GM12878 (cell line): Measurements from ENCODE around the gene ZNF582. TPM values are rescaled to one million over a fixed set of nuclear protein-coding genes. Genes with fewer than 3 reads are reported as not detected.

Source experiments
- ATAC-seq: fragments of 200-7000 bp; cut with Tn5 transposase; 3 replicates; pipeline ENCODE4 v1.9.1; 2020; ENCODE audit warnings: mild to moderate bottlenecking, moderate library complexity
- BruUV-seq: library from RNA; stranded (reverse); fragments of 400-500 nt; replicated peaks from 2 replicates; lab custom pipeline; 2021; lab: Mats Ljungman, UMichigan
- CTCF ChIA-PET: fragments of 300-600 bp; sonication (Branson Sonifier 250); formaldehyde crosslinking; extraction: SDS; loops from one replicate; lab custom pipeline; 2021; ENCODE audit warnings: inconsistent platforms; lab: Yijun Ruan, JAX
- POLR2A ChIA-PET: fragments of 350-600 bp; formaldehyde crosslinking; extraction: SDS; loops from one replicate; lab custom pipeline; 2021; ENCODE audit warnings: inconsistent platforms; lab: Charles Lee
- RAD21 ChIA-PET: fragments of 300-600 bp; sonication (Branson Sonifier 250); formaldehyde crosslinking; loops from one replicate; lab custom pipeline; 2023; ENCODE audit warnings: antibody characterized with exemption; ENCODE audit not compliant: unreplicated experiment; lab: Charles Lee
- SMC1A ChIA-PET: fragments of 300-600 bp; sonication (Branson Sonifier 250); formaldehyde crosslinking; loops from one replicate; lab custom pipeline; 2023; ENCODE audit not compliant: unreplicated experiment, uncharacterized antibody; lab: Charles Lee
- DNase-seq: peaks from one replicate; pipeline ENCODE4 v3.0.0-alpha.2; 2011; ENCODE audit warnings: low read depth, low spot score
- FAIRE-seq: peaks from 3 replicates; lab custom pipeline; 2011; peaks lifted over from hg19 to GRCh38; lab: Jason Lieb, UNC
- H2AFZ ChIP-seq: 2 replicates; pipeline ENCODE4 v1.6.0; 2011; ENCODE audit warnings: low read depth, low read length, control low read depth; ENCODE audit not compliant: control insufficient read depth
- H3K27ac ChIP-seq: 2 replicates; pipeline ENCODE4 v1.5.1; 2011; ENCODE audit warnings: control low read depth; ENCODE audit not compliant: control insufficient read depth, insufficient read depth
- H3K27me3 ChIP-seq, 2 experiments: replicated peaks in 1 of 2; 2 replicates each; pipeline versions ENCODE4 v1.6.0 to v1.6.1; 2011; ENCODE audit warnings: low read length in 1 of 2; ENCODE audit not compliant: control insufficient read depth in 2 of 2, insufficient read depth in 2 of 2
- H3K36me3 ChIP-seq, 2 experiments: 2 replicates each; pipeline ENCODE4 v1.5.1; 2011; ENCODE audit warnings: low read length in 1 of 2; ENCODE audit not compliant: control insufficient read depth in 2 of 2, insufficient read depth in 2 of 2
- H3K4me1 ChIP-seq: 2 replicates; pipeline ENCODE4 v1.6.1; 2011; ENCODE audit warnings: mild to moderate bottlenecking, low read length, moderate library complexity, mixed read lengths; ENCODE audit not compliant: control insufficient read depth, insufficient read depth
- H3K4me2 ChIP-seq: 2 replicates; pipeline ENCODE4 v1.6.0; 2011; ENCODE audit warnings: control low read depth; ENCODE audit not compliant: control insufficient read depth, insufficient read depth
- H3K4me3 ChIP-seq: fragments of 200-600 bp; sonication (generic); 2 replicates; pipeline ENCODE4 v1.5.1; 2016
- H3K79me2 ChIP-seq: 2 replicates; pipeline ENCODE4 v1.6.0; 2011; ENCODE audit warnings: low read length; ENCODE audit not compliant: control insufficient read depth, insufficient read depth
- H3K9ac ChIP-seq: 2 replicates; pipeline ENCODE4 v1.8.0; 2011; ENCODE audit warnings: low read length, control low read depth, mixed read lengths; ENCODE audit not compliant: control insufficient read depth, insufficient read depth
- H3K9me3 ChIP-seq: replicated peaks from 3 replicates; pipeline ENCODE4 v1.5.1; 2011; ENCODE audit warnings: mild to moderate bottlenecking, low read length; ENCODE audit not compliant: control insufficient read depth, insufficient read depth
- H4K20me1 ChIP-seq: 2 replicates; pipeline ENCODE4 v1.6.0; 2011; ENCODE audit not compliant: control insufficient read depth, insufficient read depth
- MTA2 ChIP-seq: fragments of 450-650 bp; IDR thresholded peaks from 2 replicates; pipeline ENCODE4 v1.6.1; 2016; ENCODE audit warnings: low read depth, mild to moderate bottlenecking, moderate library complexity
- SMC3 ChIP-seq: IDR thresholded peaks from 2 replicates; pipeline ENCODE4 v1.6.1; 2011; ENCODE audit warnings: low read length, improper control_type of control experiment, borderline replicate concordance
- TARDBP ChIP-seq: IDR thresholded peaks from 2 replicates; pipeline ENCODE4 v1.6.1; 2016; ENCODE audit warnings: borderline replicate concordance
- ZNF274 ChIP-seq: IDR thresholded peaks from one replicate; pipeline ENCODE4 v1.8.0; 2011; ENCODE audit not compliant: insufficient read length, insufficient read depth
- WGBS: methylation state at CpG from one replicate; pipeline ENCODE4 v1.1.6; 2016; ENCODE audit warnings: low lambda C conversion rate; ENCODE audit not compliant: insufficient replicate concordance, insufficient coverage; ENCODE audit errors: missing lambda C conversion rate; 5-methylcytosine and 5-hydroxymethylcytosine counted together
- in situ Hi-C: fragments of 300-500 bp; cut with MboI; formaldehyde crosslinking; loops from 9 replicates; pipeline ENCODE4 v1.14.3; 2018; ENCODE audit warnings: mixed read lengths
- intact Hi-C: fragments of 100-400 bp; cut with micrococcal nuclease; formaldehyde crosslinking; loops from one replicate; pipeline ENCODE4 v1.14.2; 2022; ENCODE audit not compliant: unreplicated experiment
- polyA plus RNA-seq, 11 experiments: library from polyadenylated mRNA; depleted of rRNA in 4 of 11; unstranded in 6 of 11; stranded (reverse) in 5 of 11; fragments of >200 nt; fragmentation: Nextera tagmentation in 4 of 11; fragmentation: Illumina TruSeq in 1 of 11; extraction: Ambion mirVana in 4 of 11; extraction: Trizol in 1 of 11; gene quantifications; 1 replicate in 1 of 11; 2 replicates in 10 of 11; pipeline versions ENCODE4 v1.2.1 to v1.2.3, GENCODE V29; 2011 to 2016; ENCODE audit warnings: inconsistent platforms in 2 of 11, missing spikeins in 2 of 11, low read depth in 1 of 11
- total RNA-seq, 4 experiments: library from RNA; depleted of rRNA in 3 of 4; stranded (reverse); fragments of >200 nt in 3 of 4; fragmentation: Illumina TruSeq in 1 of 4; extraction: Trizol in 1 of 4; gene quantifications; 2 replicates each; pipeline versions ENCODE4 v1.2.1 to v1.2.3, GENCODE V29; 2013 to 2021
- TF ChIP-seq, protein P1 (sequence below): fragments of 450-650 bp; IDR thresholded peaks from 2 replicates; pipeline ENCODE4 v1.6.1; 2017; ENCODE audit warnings: mild to moderate bottlenecking, moderate library complexity
- TF ChIP-seq, protein P2 (sequence below): fragments of 450-650 bp; formaldehyde crosslinking; IDR thresholded peaks from 2 replicates; pipeline ENCODE4 v1.4.0; 2022; ENCODE audit warnings: mild to moderate bottlenecking, moderate library complexity
- TF ChIP-seq, protein P3 (sequence below): fragments of 450-650 bp; formaldehyde crosslinking; IDR thresholded peaks from 2 replicates; pipeline ENCODE4 v1.4.0; 2020; ENCODE audit warnings: mild to moderate bottlenecking, moderate library complexity

The ZNF582 gene
- total and polyA plus RNA-seq, 10 of the 15 experiments (the other 5 are each of a cell fraction or from before 2014, with no cell fraction given), result 0.37 to 1.4 (median 0.85) TPM; not detected in 1

DNA sequence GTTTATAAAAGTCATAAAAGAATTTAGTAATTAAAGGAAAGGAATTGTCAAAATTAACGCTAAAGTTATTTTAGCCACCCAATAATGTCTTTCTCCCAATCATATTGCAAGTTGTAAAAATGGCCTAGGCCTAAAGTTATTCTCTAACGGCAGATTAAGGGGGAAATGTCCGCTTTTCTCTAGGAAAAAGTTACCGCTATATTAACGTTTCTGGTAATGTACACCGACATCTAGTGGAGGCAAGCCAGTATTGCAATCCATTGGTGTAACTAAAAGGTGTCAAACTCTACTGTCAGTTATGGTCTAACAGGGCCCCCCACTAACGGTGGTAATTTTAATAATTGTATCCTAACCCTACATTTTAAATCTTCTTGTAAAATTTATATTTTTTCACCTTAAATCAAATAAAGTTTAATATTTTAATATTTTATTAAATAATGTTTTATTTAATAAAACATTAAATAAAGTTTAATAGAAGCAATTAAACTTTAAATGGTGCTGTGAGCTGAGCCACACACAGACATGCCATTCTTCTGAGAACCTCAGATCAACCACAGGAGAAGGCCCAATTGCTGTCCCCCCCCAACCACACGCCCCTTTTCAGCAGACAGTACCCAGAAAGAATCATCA is 42.8 kb downstream of the ZNF582 start:
- no TSS peak for BruUV-seq
- no peak for TF ChIP-seq ZNF274
- TF ChIP-seq, protein P1, sequence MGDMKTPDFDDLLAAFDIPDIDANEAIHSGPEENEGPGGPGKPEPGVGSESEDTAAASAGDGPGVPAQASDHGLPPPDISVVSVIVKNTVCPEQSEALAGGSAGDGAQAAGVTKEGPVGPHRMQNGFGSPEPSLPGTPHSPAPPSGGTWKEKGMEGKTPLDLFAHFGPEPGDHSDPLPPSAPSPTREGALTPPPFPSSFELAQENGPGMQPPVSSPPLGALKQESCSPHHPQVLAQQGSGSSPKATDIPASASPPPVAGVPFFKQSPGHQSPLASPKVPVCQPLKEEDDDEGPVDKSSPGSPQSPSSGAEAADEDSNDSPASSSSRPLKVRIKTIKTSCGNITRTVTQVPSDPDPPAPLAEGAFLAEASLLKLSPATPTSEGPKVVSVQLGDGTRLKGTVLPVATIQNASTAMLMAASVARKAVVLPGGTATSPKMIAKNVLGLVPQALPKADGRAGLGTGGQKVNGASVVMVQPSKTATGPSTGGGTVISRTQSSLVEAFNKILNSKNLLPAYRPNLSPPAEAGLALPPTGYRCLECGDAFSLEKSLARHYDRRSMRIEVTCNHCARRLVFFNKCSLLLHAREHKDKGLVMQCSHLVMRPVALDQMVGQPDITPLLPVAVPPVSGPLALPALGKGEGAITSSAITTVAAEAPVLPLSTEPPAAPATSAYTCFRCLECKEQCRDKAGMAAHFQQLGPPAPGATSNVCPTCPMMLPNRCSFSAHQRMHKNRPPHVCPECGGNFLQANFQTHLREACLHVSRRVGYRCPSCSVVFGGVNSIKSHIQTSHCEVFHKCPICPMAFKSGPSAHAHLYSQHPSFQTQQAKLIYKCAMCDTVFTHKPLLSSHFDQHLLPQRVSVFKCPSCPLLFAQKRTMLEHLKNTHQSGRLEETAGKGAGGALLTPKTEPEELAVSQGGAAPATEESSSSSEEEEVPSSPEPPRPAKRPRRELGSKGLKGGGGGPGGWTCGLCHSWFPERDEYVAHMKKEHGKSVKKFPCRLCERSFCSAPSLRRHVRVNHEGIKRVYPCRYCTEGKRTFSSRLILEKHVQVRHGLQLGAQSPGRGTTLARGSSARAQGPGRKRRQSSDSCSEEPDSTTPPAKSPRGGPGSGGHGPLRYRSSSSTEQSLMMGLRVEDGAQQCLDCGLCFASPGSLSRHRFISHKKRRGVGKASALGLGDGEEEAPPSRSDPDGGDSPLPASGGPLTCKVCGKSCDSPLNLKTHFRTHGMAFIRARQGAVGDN, result no peak
- TF ChIP-seq, protein P2, sequence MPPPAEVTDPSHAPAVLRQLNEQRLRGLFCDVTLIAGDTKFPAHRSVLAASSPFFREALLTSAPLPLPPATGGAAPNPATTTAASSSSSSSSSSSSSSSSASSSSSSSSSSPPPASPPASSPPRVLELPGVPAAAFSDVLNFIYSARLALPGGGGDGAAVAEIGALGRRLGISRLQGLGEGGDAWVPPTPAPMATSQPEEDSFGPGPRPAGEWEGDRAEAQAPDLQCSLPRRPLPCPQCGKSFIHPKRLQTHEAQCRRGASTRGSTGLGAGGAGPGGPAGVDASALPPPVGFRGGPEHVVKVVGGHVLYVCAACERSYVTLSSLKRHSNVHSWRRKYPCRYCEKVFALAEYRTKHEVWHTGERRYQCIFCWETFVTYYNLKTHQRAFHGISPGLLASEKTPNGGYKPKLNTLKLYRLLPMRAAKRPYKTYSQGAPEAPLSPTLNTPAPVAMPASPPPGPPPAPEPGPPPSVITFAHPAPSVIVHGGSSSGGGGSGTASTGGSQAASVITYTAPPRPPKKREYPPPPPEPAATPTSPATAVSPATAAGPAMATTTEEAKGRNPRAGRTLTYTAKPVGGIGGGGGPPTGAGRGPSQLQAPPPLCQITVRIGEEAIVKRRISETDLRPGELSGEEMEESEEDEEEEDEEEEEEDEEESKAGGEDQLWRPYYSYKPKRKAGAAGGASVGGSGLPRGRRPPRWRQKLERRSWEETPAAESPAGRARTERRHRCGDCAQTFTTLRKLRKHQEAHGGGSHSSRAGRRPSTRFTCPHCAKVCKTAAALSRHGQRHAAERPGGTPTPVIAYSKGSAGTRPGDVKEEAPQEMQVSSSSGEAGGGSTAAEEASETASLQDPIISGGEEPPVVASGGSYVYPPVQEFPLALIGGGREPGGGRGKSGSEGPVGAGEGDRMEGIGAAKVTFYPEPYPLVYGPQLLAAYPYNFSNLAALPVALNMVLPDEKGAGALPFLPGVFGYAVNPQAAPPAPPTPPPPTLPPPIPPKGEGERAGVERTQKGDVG (CRISPR knock-in tag), result no peak
- TF ChIP-seq, protein P3, sequence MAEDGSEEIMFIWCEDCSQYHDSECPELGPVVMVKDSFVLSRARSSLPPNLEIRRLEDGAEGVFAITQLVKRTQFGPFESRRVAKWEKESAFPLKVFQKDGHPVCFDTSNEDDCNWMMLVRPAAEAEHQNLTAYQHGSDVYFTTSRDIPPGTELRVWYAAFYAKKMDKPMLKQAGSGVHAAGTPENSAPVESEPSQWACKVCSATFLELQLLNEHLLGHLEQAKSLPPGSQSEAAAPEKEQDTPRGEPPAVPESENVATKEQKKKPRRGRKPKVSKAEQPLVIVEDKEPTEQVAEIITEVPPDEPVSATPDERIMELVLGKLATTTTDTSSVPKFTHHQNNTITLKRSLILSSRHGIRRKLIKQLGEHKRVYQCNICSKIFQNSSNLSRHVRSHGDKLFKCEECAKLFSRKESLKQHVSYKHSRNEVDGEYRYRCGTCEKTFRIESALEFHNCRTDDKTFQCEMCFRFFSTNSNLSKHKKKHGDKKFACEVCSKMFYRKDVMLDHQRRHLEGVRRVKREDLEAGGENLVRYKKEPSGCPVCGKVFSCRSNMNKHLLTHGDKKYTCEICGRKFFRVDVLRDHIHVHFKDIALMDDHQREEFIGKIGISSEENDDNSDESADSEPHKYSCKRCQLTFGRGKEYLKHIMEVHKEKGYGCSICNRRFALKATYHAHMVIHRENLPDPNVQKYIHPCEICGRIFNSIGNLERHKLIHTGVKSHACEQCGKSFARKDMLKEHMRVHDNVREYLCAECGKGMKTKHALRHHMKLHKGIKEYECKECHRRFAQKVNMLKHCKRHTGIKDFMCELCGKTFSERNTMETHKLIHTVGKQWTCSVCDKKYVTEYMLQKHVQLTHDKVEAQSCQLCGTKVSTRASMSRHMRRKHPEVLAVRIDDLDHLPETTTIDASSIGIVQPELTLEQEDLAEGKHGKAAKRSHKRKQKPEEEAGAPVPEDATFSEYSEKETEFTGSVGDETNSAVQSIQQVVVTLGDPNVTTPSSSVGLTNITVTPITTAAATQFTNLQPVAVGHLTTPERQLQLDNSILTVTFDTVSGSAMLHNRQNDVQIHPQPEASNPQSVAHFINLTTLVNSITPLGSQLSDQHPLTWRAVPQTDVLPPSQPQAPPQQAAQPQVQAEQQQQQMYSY (CRISPR knock-in tag), result no peak
- TF ChIP-seq SMC3, result peak; percentile 61; the same call in 1 of the 2 replicates
- TF ChIP-seq TARDBP, result no peak
- TF ChIP-seq MTA2, result no peak

More for the DNA sequence above, 42.8 kb downstream of the ZNF582 start:
- no peaks in the 10 kb centered on the region for H3K4me1 ChIP-seq
- no peak overlapping the region for H3K27ac ChIP-seq
- H3K27me3 ChIP-seq, result no peaks in the 10 kb centered on the region
- no peak overlapping the region for H3K4me2 ChIP-seq
- POLR2A ChIA-PET, result no interaction called here
- H3K36me3 ChIP-seq, result no peaks in the 10 kb centered on the region
- WGBS, result 1% methylated on average over 8 of the region's 8 CpGs
- no peaks in the 10 kb centered on the region for H4K20me1 ChIP-seq
- intact Hi-C loops, result no loop called here
- peak; percentile 48; the same call in 2 of the 3 replicates for ATAC-seq
- CTCF ChIA-PET, result interaction anchor here (0.9 to 3.5 kb wide), 7 partner anchors 17 to 718 kb away, joined by 3 to 38 read pairs (median 7); no protein-coding TSS in a partner anchor
- FAIRE-seq, result no peak
- DNase-seq, result peak; percentile 11
- no peak overlapping the region; the same call in 1 of the 2 replicates for H2AFZ ChIP-seq
- RAD21 ChIA-PET, result no interaction called here
- no peaks in the 10 kb centered on the region for H3K79me2 ChIP-seq
- SMC1A ChIA-PET, result no interaction called here
- no peaks in the 10 kb centered on the region for H3K9me3 ChIP-seq
- in situ Hi-C loops, result no loop called here
- no peak overlapping the region for H3K4me3 ChIP-seq
- no peak overlapping the region for H3K9ac ChIP-seq
